Measurements from ENCODE around the gene MCU.
"Not testable (repeated sequence)": the region's sequence is repeated elsewhere in the genome, so short reads cannot be mapped to it uniquely, and the experiment has no call there.

GRCh38 chr10:72758930-72759329, 67.0 kb downstream of the MCU start:
- not testable (repeated sequence) for TF ChIP-seq CTCF, EZH2 (IDR thresholded peaks at IDR 0.05)

All from neural progenitor cell (in vitro differentiated cells).